Keratinocyte (primary cell): ENCODE measurements around the gene TARS3. TPM values are rescaled to one million over a fixed set of nuclear protein-coding genes. Genes with fewer than 3 reads are reported as not detected.
A peak's percentile ranks its signal among the peaks of the same experiment; 100 is the strongest.

ENCODE experiments used
- DNase-seq: peaks from one replicate; pipeline ENCODE4 v3.0.0-alpha.2; 2011; ENCODE audit warnings: low read depth, missing footprints, low spot score
- FAIRE-seq: peaks from 2 replicates; lab custom pipeline; 2011; peaks lifted over from hg19 to GRCh38; lab: Jason Lieb, UNC
- H2AFZ ChIP-seq: 2 replicates; pipeline ENCODE4 v1.6.0; 2012; ENCODE audit warnings: low read length, control low read depth, inconsistent platforms; ENCODE audit not compliant: control insufficient read depth
- H3K27ac ChIP-seq: 2 replicates; pipeline ENCODE4 v1.5.1; 2011; ENCODE audit warnings: low read length; ENCODE audit not compliant: control insufficient read depth, insufficient read depth
- H3K27me3 ChIP-seq: 3 replicates; pipeline ENCODE4 v1.6.0; 2011; ENCODE audit warnings: low read length; ENCODE audit not compliant: control insufficient read depth, insufficient read depth; ENCODE audit errors: extremely low read depth
- H3K36me3 ChIP-seq, 2 experiments: 2 replicates in 1 of 2; 3 replicates in 1 of 2; pipeline ENCODE4 v1.5.1; 2011; ENCODE audit warnings: low read length in 2 of 2, mild to moderate bottlenecking in 1 of 2; ENCODE audit not compliant: control insufficient read depth in 2 of 2, insufficient read depth in 2 of 2; ENCODE audit errors: extremely low read depth in 1 of 2
- H3K4me1 ChIP-seq: 3 replicates; pipeline ENCODE4 v1.5.1; 2011; ENCODE audit warnings: low read length; ENCODE audit not compliant: control insufficient read depth, insufficient read depth; ENCODE audit errors: extremely low read depth
- H3K4me2 ChIP-seq: 3 replicates; pipeline ENCODE4 v1.6.0; 2011; ENCODE audit warnings: low read depth, low read length; ENCODE audit not compliant: control insufficient read depth, insufficient read depth; ENCODE audit errors: extremely low read depth
- H3K4me3 ChIP-seq, 3 experiments: fragments of 200-600 bp in 1 of 3; sonication (generic) in 1 of 3; 2 replicates in 2 of 3; 3 replicates in 1 of 3; pipeline ENCODE4 v1.5.1; 2011 to 2016; ENCODE audit warnings: low read length in 3 of 3, mild to moderate bottlenecking in 3 of 3, control low read depth in 2 of 3, inconsistent platforms in 1 of 3, low read depth in 1 of 3, mixed read lengths in 1 of 3, mixed run types in 1 of 3, moderate library complexity in 1 of 3; ENCODE audit not compliant: control insufficient read depth in 2 of 3, insufficient read depth in 2 of 3; ENCODE audit errors: extremely low read depth in 1 of 3
- H3K79me2 ChIP-seq: 2 replicates; pipeline ENCODE4 v1.6.0; 2012; ENCODE audit warnings: low read length; ENCODE audit not compliant: control insufficient read depth, insufficient read depth
- H3K9ac ChIP-seq: 3 replicates; pipeline ENCODE4 v1.6.0; 2011; ENCODE audit warnings: low read length; ENCODE audit not compliant: control insufficient read depth, insufficient read depth; ENCODE audit errors: extremely low read depth
- H3K9me1 ChIP-seq: 3 replicates; pipeline ENCODE4 v1.6.0; 2011; ENCODE audit warnings: low read length; ENCODE audit not compliant: control insufficient read depth, insufficient read depth; ENCODE audit errors: extremely low read depth
- H3K9me3 ChIP-seq: 2 replicates; pipeline ENCODE4 v1.5.1; 2012; ENCODE audit warnings: low read depth, low read length; ENCODE audit not compliant: control insufficient read depth
- H4K20me1 ChIP-seq: 3 replicates; pipeline ENCODE4 v1.6.0; 2011; ENCODE audit warnings: low read length; ENCODE audit not compliant: control insufficient read depth, insufficient read depth; ENCODE audit errors: extremely low read depth
- CTCF ChIP-seq, 3 experiments: IDR thresholded peaks in 1 of 3; conservative IDR thresholded peaks in 1 of 3; optimal IDR thresholded peaks in 1 of 3; 2 replicates in 2 of 3; 3 replicates in 1 of 3; pipeline versions ENCODE3 to v1.5.1; 2011; ENCODE audit warnings: low read length in 3 of 3, mild to moderate bottlenecking in 3 of 3, moderate library complexity in 2 of 3, control low read depth in 1 of 3, inconsistent platforms in 1 of 3; ENCODE audit not compliant: insufficient read depth in 2 of 3; ENCODE audit errors: extremely low read depth in 1 of 3
- EZH2 ChIP-seq: IDR thresholded peaks from one replicate; pipeline ENCODE4 v1.6.1; 2012; ENCODE audit warnings: inconsistent platforms, mild to moderate bottlenecking, low read length, moderate library complexity
- dilution Hi-C: fragments of 300-500 bp; cut with MboI; formaldehyde crosslinking; loops from one replicate; pipeline ENCODE4 v1.7.0; 2020; ENCODE audit warnings: low sequenced_read_pairs; ENCODE audit not compliant: extremely low pct_ligation_motif_present
- polyA plus RNA-seq, 5 experiments: library from polyadenylated mRNA; depleted of rRNA in 3 of 5; stranded (reverse) in 3 of 5; stranded (forward) in 1 of 5; unstranded in 1 of 5; fragments of >200 nt; gene quantifications; 1 replicate in 1 of 5; 2 replicates in 3 of 5; 3 replicates in 1 of 5; pipeline versions ENCODE4 v1.2.1 to v1.2.3, GENCODE V29; 2011 to 2012; ENCODE audit warnings: missing spikeins in 2 of 5, low read depth in 1 of 5, low replicate concordance in 1 of 5

TARS3 gene
- polyA plus RNA-seq, 1 donor (not counting 4 experiments of a cell fraction or from before 2014, with no cell fraction given) = 3.9 TPM

GRCh38 chr15:101684384-101684783, 39.9 kb downstream of the TARS3 start:
- H3K79me2 ChIP-seq = no peaks in the 10 kb centered on the region
- H3K9me1 ChIP-seq = no peaks in the 10 kb centered on the region
- H3K9me3 ChIP-seq = no peaks in the 10 kb centered on the region
- H3K4me3 ChIP-seq = no peak overlapping the region
- dilution Hi-C loops = no loop called here
- DNase-seq (peak; percentile 76), FAIRE-seq (peak; percentile 96)
- TF ChIP-seq EZH2 (no peak), CTCF (optimal IDR thresholded peaks at IDR 0.05 in 1 of 3, IDR thresholded peaks at IDR 0.05 in 1 of 3, conservative IDR thresholded peaks at IDR 0.05 in 1 of 3; ENCODE audit: extremely low read depth in 1 of 3, insufficient read depth in 2 of 3, low read length in 3 of 3) (no peak)
- no peak overlapping the region for H3K9ac ChIP-seq
- H4K20me1 ChIP-seq = no peaks in the 10 kb centered on the region
- H2AFZ ChIP-seq = no peak overlapping the region
- no peaks in the 10 kb centered on the region for H3K27me3 ChIP-seq
- peak overlapping the region; percentile 15 for H3K27ac ChIP-seq
- peak overlapping the region; percentile 15 for H3K4me2 ChIP-seq
- peaks cover 0 to 2% of the 10 kb centered on the region in 2 experiments for H3K36me3 ChIP-seq
- H3K4me1 ChIP-seq = peaks cover 14% of the 10 kb centered on the region

DNA sequence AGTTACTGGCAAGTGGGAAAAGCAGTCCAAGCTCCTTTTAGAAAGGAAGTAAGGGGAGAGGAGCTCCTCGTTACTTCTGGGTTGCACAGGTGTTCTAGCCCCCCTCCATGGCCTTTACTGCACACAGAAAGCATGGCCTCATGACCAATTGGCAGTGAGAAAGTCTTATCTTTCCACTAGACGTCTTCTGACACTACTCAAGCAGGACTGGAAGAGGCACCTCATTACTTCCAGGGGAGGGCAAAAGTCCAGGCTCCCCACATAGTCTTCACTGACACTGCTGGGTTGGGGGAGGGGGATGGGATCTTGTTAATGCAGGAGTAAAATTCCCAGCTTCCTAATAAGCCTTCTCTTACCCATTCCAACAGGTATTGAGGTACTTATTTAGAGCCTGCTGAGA, 44.5 kb downstream of the TARS3 start:
- Histone ChIP-seq H3K27ac (no peak overlapping the region), H3K9me3 (no peaks in the 10 kb centered on the region), H3K79me2 (no peaks in the 10 kb centered on the region), H3K9ac (no peak overlapping the region), H3K36me3 (peaks cover 0 to 2% of the 10 kb centered on the region in 2 experiments), H3K4me2 (no peak overlapping the region), H3K9me1 (no peaks in the 10 kb centered on the region), H3K4me1 (peaks cover 25% of the 10 kb centered on the region), H2AFZ (no peak overlapping the region), H3K4me3 (no peak overlapping the region), H3K27me3 (no peaks in the 10 kb centered on the region), H4K20me1 (no peaks in the 10 kb centered on the region)
- TF ChIP-seq EZH2 = no peak
- TF ChIP-seq CTCF (optimal IDR thresholded peaks at IDR 0.05 in 1 of 3, IDR thresholded peaks at IDR 0.05 in 1 of 3, conservative IDR thresholded peaks at IDR 0.05 in 1 of 3; ENCODE audit: extremely low read depth in 1 of 3, insufficient read depth in 2 of 3, low read length in 3 of 3) = no peak
- FAIRE-seq (no peak), DNase-seq (no peak)
- dilution Hi-C loops = no loop called here
